ENCODE results near the gene PSD2.

DNA sequence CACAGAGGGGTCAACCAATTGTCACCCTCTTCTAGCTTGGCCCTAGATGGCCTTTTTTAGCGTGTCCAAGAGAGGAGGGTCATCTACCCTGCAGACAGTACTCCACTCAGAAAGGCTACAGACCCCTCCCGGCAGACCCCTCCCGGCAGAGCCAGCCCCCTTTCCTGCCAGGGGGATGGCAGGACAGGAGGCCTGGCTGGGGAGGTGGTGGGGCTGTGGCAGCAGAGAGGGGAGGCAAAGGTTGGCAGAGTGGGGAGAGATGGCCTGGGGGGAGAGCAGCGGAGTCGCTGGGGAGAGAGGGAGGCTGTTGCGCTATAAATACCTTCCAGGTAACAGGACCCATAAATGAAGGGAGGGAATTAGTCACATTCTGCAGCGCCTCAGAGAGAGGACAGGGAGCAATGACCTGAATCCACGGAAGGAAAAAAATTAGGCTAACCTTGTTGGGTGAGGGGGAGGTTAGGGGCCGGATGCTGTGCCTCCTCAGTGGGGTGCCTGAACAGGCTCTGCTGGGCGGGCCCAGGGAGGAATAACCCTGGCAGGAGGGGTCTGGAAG lies 32.9 kb upstream of the PSD2 start:
- TF ChIP-seq, protein P1, sequence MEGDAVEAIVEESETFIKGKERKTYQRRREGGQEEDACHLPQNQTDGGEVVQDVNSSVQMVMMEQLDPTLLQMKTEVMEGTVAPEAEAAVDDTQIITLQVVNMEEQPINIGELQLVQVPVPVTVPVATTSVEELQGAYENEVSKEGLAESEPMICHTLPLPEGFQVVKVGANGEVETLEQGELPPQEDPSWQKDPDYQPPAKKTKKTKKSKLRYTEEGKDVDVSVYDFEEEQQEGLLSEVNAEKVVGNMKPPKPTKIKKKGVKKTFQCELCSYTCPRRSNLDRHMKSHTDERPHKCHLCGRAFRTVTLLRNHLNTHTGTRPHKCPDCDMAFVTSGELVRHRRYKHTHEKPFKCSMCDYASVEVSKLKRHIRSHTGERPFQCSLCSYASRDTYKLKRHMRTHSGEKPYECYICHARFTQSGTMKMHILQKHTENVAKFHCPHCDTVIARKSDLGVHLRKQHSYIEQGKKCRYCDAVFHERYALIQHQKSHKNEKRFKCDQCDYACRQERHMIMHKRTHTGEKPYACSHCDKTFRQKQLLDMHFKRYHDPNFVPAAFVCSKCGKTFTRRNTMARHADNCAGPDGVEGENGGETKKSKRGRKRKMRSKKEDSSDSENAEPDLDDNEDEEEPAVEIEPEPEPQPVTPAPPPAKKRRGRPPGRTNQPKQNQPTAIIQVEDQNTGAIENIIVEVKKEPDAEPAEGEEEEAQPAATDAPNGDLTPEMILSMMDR (IDR thresholded peaks at IDR 0.05): no peak
- no peak for TF ChIP-seq EZH2 (IDR thresholded peaks at IDR 0.05; ENCODE audit: borderline replicate concordance, insufficient read depth, low read depth, low read length, poor library complexity, severe bottlenecking)
